Karpas-422 (cell line): Measurements from ENCODE around the gene HSDL2. TPM values are rescaled to one million over a fixed set of nuclear protein-coding genes. Genes with fewer than 3 reads are reported as not detected.
A peak's percentile ranks its signal among the peaks of the same experiment; 100 is the strongest.

ENCODE experiments used
- DNase-seq: peaks from one replicate; pipeline ENCODE4 v3.0.0-alpha.2; 2015
- H2AFZ ChIP-seq: fragments of 200-600 bp; sonication (generic); 2 replicates; pipeline ENCODE4 v1.6.1; 2014; ENCODE audit warnings: antibody characterized with exemption, low read length, mixed read lengths
- H3K27ac ChIP-seq: fragments of 200-600 bp; sonication (generic); 2 replicates; pipeline ENCODE4 v1.5.1; 2014; ENCODE audit warnings: mild to moderate bottlenecking, low read length, moderate library complexity
- H3K27me3 ChIP-seq: fragments of 200-600 bp; sonication (generic); 2 replicates; pipeline ENCODE4 v1.6.1; 2014; ENCODE audit warnings: low read length, mixed read lengths
- H3K36me3 ChIP-seq: fragments of 200-600 bp; sonication (generic); 2 replicates; pipeline ENCODE4 v1.6.1; 2014; ENCODE audit warnings: low read length, mixed read lengths; ENCODE audit not compliant: insufficient read depth
- H3K4me1 ChIP-seq: fragments of 200-600 bp; sonication (generic); 2 replicates; pipeline ENCODE4 v1.6.1; 2014; ENCODE audit warnings: mild to moderate bottlenecking, low read length, mixed read lengths
- H3K4me2 ChIP-seq: fragments of 200-600 bp; sonication (generic); 2 replicates; pipeline ENCODE4 v1.6.1; 2014; ENCODE audit warnings: low read length, low read depth, mild to moderate bottlenecking; ENCODE audit not compliant: poor library complexity, severe bottlenecking
- H3K4me3 ChIP-seq: fragments of 200-600 bp; sonication (generic); 2 replicates; pipeline ENCODE4 v1.5.1; 2014; ENCODE audit warnings: mild to moderate bottlenecking, antibody characterized with exemption, low read length, mixed read lengths
- H3K79me2 ChIP-seq: fragments of 200-600 bp; sonication (generic); 2 replicates; pipeline ENCODE4 v1.6.1; 2014; ENCODE audit warnings: mild to moderate bottlenecking, low read length, mixed read lengths
- H3K9ac ChIP-seq: fragments of 200-600 bp; sonication (generic); 2 replicates; pipeline ENCODE4 v1.6.0; 2014; ENCODE audit warnings: low read length
- H3K9me2 ChIP-seq: fragments of 200-600 bp; sonication (generic), shearing (Covaris generic); replicated peaks from 2 replicates; pipeline ENCODE4 v1.6.0; 2014; ENCODE audit warnings: mild to moderate bottlenecking, low read length, moderate library complexity; ENCODE audit not compliant: insufficient read depth
- H3K9me3 ChIP-seq: fragments of 300-700, 200-600 bp; sonication (generic); 2 replicates; pipeline ENCODE4 v1.6.1; 2014; ENCODE audit warnings: low read length, mixed read lengths
- H4K20me1 ChIP-seq: fragments of 200-600 bp; sonication (generic); 2 replicates; pipeline ENCODE4 v1.6.1; 2014; ENCODE audit warnings: mild to moderate bottlenecking, antibody characterized with exemption, low read length, low read depth; ENCODE audit not compliant: insufficient read depth
- total RNA-seq: library from RNA; depleted of rRNA; stranded (reverse); fragments of >200 nt; shearing (Covaris generic); gene quantifications from 2 replicates; pipeline ENCODE4 v1.2.3, GENCODE V29; 2014; ENCODE audit warnings: low replicate concordance

Gene HSDL2
- total RNA-seq, 1 experiment from 2014 or later: 47.3 TPM

GRCh38 chr9:112433499-112434392 is 53.8 kb downstream of the HSDL2 start:
- no peaks in the 10 kb centered on the region for H3K9me3 ChIP-seq
- no peak overlapping the region for H2AFZ ChIP-seq
- H3K36me3 ChIP-seq: peaks cover 5% of the 10 kb centered on the region; the same call in 1 of the 2 replicates
- H3K27ac ChIP-seq: no peak overlapping the region
- 0 out of 2 replicates have a peak, but pooled peaks cover 3% of the 10 kb centered on the region for H3K9me2 ChIP-seq
- H4K20me1 ChIP-seq: no peaks in the 10 kb centered on the region
- no peaks in the 10 kb centered on the region for H3K4me1 ChIP-seq
- H3K4me3 ChIP-seq: no peak overlapping the region
- no peaks in the 10 kb centered on the region for H3K27me3 ChIP-seq
- H3K4me2 ChIP-seq: no peak overlapping the region
- no peaks in the 10 kb centered on the region for H3K79me2 ChIP-seq
- DNase-seq: no peak
- H3K9ac ChIP-seq: no peak overlapping the region

GRCh38 chr9:112434487-112434886 is 54.6 kb downstream of the HSDL2 start:
- H3K36me3 ChIP-seq: peaks cover 5% of the 10 kb centered on the region; the same call in 1 of the 2 replicates
- H3K4me1 ChIP-seq: no peaks in the 10 kb centered on the region
- 0 out of 2 replicates have a peak, but pooled peaks cover 3% of the 10 kb centered on the region for H3K9me2 ChIP-seq
- no peak overlapping the region for H3K27ac ChIP-seq
- no peak overlapping the region for H3K9ac ChIP-seq
- H3K79me2 ChIP-seq: no peaks in the 10 kb centered on the region
- no peaks in the 10 kb centered on the region for H3K27me3 ChIP-seq
- no peaks in the 10 kb centered on the region for H3K9me3 ChIP-seq
- no peak overlapping the region for H3K4me3 ChIP-seq
- no peak overlapping the region for H2AFZ ChIP-seq
- no peak for DNase-seq
- no peak overlapping the region for H3K4me2 ChIP-seq
- H4K20me1 ChIP-seq: no peaks in the 10 kb centered on the region

- Histone ChIP-seq H3K9me3 (no peaks in the 10 kb centered on the region), H3K4me2 (no peak overlapping the region), H3K4me1 (no peaks in the 10 kb centered on the region), H3K9ac (no peak overlapping the region), H3K4me3 (no peak overlapping the region), H3K27ac (no peak overlapping the region), H4K20me1 (no peaks in the 10 kb centered on the region), H3K27me3 (no peaks in the 10 kb centered on the region), H2AFZ (no peak overlapping the region), H3K79me2 (no peaks in the 10 kb centered on the region), H3K36me3 (peaks cover 5% of the 10 kb centered on the region; the same call in 1 of the 2 replicates), H3K9me2 (0 out of 2 replicates have a peak, but pooled peaks cover 3% of the 10 kb centered on the region)
- DNase-seq: no peak
Measured at GRCh38 chr9:112437406-112437805, 57.5 kb downstream of the HSDL2 start.

- no peak overlapping the region for H3K4me3 ChIP-seq
- no peak overlapping the region for H3K4me2 ChIP-seq
Measured at GRCh38 chr9:112439171-112439570, 59.3 kb downstream of the HSDL2 start.

GRCh38 chr9:112439825-112440224 is 59.9 kb downstream of the HSDL2 start:
- 0 out of 2 replicates have a peak, but pooled peaks cover 3% of the 10 kb centered on the region for H3K9me2 ChIP-seq
- no peaks in the 10 kb centered on the region for H3K9me3 ChIP-seq
- DNase-seq: no peak
- no peaks in the 10 kb centered on the region for H3K27me3 ChIP-seq
- no peaks in the 10 kb centered on the region for H4K20me1 ChIP-seq
- no peak overlapping the region for H3K4me3 ChIP-seq
- no peak overlapping the region for H3K4me2 ChIP-seq
- H3K79me2 ChIP-seq: no peaks in the 10 kb centered on the region
- peaks cover 1% of the 10 kb centered on the region for H3K4me1 ChIP-seq
- H3K9ac ChIP-seq: no peak overlapping the region
- no peak overlapping the region for H2AFZ ChIP-seq
- H3K27ac ChIP-seq: no peak overlapping the region
- H3K36me3 ChIP-seq: peaks cover 5% of the 10 kb centered on the region; the same call in 1 of the 2 replicates

More at GRCh38 chr9:112439171-112439570, 59.3 kb downstream of the HSDL2 start:
- H3K27me3 ChIP-seq: no peaks in the 10 kb centered on the region
- no peaks in the 10 kb centered on the region for H4K20me1 ChIP-seq
- no peaks in the 10 kb centered on the region for H3K9me3 ChIP-seq
- no peak overlapping the region for H3K9ac ChIP-seq
- H3K4me1 ChIP-seq: no peaks in the 10 kb centered on the region
- no peak overlapping the region for H2AFZ ChIP-seq
- H3K27ac ChIP-seq: no peak overlapping the region
- 0 out of 2 replicates have a peak, but pooled peaks cover 3% of the 10 kb centered on the region for H3K9me2 ChIP-seq
- no peak for DNase-seq
- no peaks in the 10 kb centered on the region for H3K79me2 ChIP-seq
- H3K36me3 ChIP-seq: peaks cover 5% of the 10 kb centered on the region; the same call in 1 of the 2 replicates

- no peak overlapping the region for H3K4me2 ChIP-seq
- peaks cover 34% of the 10 kb centered on the region for H3K4me1 ChIP-seq
- peaks cover 4% of the 10 kb centered on the region; the same call in 1 of the 2 replicates for H3K36me3 ChIP-seq
- H3K79me2 ChIP-seq: no peaks in the 10 kb centered on the region
- H4K20me1 ChIP-seq: no peaks in the 10 kb centered on the region
- H2AFZ ChIP-seq: no peak overlapping the region
- no peak overlapping the region for H3K9ac ChIP-seq
- no peak overlapping the region for H3K27ac ChIP-seq
- H3K4me3 ChIP-seq: no peak overlapping the region
- no peaks in the 10 kb centered on the region for H3K9me2 ChIP-seq
- peak; percentile 75 for DNase-seq
- H3K9me3 ChIP-seq: no peaks in the 10 kb centered on the region
- H3K27me3 ChIP-seq: no peaks in the 10 kb centered on the region
Measured at GRCh38 chr9:112443200-112443599, 63.3 kb downstream of the HSDL2 start.

GRCh38 chr9:112443636-112444035 is 63.7 kb downstream of the HSDL2 start:
- H3K4me1 ChIP-seq: peaks cover 34% of the 10 kb centered on the region
- no peaks in the 10 kb centered on the region for H3K9me3 ChIP-seq
- no peaks in the 10 kb centered on the region; the same call in 1 of the 2 replicates for H3K36me3 ChIP-seq
- no peak overlapping the region for H3K9ac ChIP-seq
- H3K27ac ChIP-seq: no peak overlapping the region
- H3K4me2 ChIP-seq: no peak overlapping the region
- no peak for DNase-seq
- H3K27me3 ChIP-seq: no peaks in the 10 kb centered on the region
- H3K9me2 ChIP-seq: no peaks in the 10 kb centered on the region
- H4K20me1 ChIP-seq: no peaks in the 10 kb centered on the region
- H3K79me2 ChIP-seq: no peaks in the 10 kb centered on the region
- no peak overlapping the region for H2AFZ ChIP-seq
- no peak overlapping the region for H3K4me3 ChIP-seq

- H3K9me2 ChIP-seq: no peaks in the 10 kb centered on the region
Measured at GRCh38 chr9:112445196-112445595, 65.3 kb downstream of the HSDL2 start.

More at GRCh38 chr9:112445196-112445595, 65.3 kb downstream of the HSDL2 start:
- H3K27me3 ChIP-seq: no peaks in the 10 kb centered on the region
- no peak for DNase-seq
- peak overlapping the region; percentile 26 for H3K4me2 ChIP-seq
- no peaks in the 10 kb centered on the region for H3K79me2 ChIP-seq
- H3K9me3 ChIP-seq: no peaks in the 10 kb centered on the region
- H3K27ac ChIP-seq: peak overlapping the region; percentile 66
- H2AFZ ChIP-seq: no peak overlapping the region
- peak overlapping the region; percentile 14; the same call in 1 of the 2 replicates for H3K9ac ChIP-seq
- H3K36me3 ChIP-seq: no peaks in the 10 kb centered on the region
- H3K4me1 ChIP-seq: peaks cover 40% of the 10 kb centered on the region
- no peak overlapping the region for H3K4me3 ChIP-seq
- no peaks in the 10 kb centered on the region for H4K20me1 ChIP-seq
